ENCODE results near the gene ODAD2.

The ODAD2 gene

DNA sequence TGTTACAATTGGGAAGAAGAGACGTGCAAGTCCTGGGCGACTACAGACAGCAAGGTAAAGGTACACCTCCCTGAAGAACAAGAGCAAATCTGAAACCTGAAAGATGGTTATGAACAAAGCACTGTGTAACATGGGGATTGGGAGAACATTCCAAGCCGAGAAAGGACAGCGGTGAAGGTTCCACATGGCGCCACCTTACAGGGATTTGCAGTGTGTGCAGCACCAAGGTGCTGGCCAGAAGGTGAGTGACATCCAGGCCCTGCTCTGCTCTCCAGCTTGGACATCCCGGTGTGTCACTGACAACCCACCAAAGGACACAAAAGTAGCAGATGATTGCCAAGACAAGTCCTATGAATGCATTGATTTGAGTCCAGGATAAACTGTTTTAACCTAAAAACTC, 165.1 kb downstream of the ODAD2 start:
- no peak for DNase-seq

DNA sequence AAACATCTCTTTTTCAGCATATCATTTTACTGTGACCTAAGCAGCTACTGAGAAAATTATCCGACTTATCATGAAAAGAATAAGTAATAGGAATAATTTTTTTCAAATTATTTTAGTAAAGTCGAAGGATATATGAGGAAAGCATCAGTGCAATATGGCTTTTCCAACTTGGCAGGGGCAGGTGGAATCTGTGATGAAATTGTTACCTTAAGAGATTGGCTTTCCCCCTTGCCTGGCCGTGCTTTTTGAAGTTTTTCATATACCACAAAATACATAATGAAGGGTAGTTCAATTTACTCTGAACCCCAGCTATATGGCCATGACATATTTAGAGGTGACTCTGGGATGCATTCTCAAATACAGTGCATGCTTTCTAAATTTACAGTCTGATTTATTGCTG, 166.1 kb downstream of the ODAD2 start:
- no peak for DNase-seq

DNA sequence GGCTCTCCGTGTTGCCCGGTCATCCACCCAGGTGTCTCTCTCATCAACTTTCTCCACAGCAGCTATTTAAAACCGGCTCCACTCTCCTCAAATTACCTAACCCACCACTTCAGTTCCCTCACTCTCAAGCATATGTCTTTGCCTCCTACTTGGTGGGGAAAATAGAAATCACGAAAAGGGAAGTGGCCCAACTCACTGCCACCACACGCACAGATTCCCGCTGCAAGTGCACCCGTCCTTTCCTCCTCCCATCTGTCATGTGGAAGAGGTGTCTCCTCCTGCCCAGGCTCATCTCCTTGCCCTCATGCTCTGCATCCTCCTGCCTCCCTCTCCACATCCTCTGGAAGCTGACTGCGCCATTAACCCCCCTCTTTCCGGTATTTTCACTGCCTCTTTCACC, 172.5 kb downstream of the ODAD2 start:
- DNase-seq: no peak

DNA sequence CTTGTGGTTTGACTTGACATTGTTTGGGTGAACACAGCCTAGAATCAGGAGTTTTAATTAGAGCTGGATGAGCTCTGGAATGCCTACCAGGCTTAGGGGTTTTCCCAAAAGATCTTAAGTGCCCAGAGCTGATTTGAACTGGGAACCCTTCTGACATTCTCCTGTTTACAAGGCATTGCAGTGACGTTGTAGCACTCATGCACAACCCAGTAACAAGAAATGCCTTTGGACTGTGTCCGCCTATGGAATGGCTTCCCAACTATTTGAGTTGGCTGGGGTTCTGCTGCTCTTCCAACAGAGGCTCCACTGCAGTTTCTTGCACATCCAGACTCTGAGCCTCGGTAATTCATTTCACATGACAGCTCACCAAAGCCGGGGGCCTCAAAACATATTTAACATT, 176.6 kb downstream of the ODAD2 start:
- peak; percentile 59 for DNase-seq

DNA sequence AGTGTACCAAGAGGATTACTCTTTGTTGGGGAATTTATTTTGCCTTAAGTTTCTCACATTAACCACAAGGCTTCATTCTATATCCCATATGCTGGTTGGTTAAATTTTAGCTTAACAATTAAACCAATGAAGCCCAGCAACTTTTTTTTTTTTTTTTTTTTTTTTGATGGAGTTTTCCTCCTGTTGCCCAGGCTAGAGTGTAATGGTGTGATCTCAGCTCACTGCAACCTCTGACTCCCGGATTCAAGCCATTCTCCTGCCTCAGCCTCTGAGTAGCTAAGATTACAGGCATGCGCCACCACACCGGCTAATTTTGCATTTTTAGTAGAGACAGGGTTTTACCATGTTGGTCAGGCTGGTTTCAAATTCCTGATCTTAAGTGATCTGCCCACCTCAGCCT, 178.2 kb downstream of the ODAD2 start:
- DNase-seq: no peak

DNA sequence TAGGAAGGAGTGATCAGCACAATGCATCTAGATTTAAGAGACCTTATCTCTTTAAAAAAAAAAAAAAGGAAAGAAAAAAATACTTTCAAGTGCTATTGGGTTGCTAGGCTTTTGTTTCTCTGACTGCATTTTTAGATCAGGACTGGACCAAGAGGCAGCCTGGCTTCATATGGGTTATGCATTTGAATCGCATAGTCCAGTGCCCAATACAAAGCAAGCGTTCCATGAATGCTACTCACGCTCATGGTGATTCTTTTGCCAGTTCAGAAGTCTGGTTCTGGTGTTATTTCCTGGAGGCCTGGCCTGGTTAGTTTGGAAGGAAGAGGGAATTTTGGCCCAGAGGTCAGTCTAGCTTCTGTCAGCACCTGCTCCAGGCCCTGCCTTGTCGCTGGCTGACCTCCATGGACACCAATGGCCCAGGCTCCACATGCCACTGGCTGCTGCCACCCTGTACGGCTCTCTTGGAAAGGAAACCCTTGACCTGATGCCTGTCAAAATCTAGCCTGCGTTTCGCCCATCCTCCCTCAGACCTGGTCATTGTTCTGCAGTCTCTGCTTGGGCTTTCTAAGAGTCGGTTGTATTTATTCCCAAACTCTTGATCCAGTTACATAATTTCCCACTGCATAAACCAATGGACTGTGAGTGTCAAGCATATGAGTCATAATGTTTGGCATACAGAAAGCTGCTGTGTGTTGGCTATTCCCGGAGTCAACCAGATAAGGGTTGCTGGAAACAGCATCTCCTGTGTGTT, 178.9 kb downstream of the ODAD2 start:
- DNase-seq: no peak

DNA sequence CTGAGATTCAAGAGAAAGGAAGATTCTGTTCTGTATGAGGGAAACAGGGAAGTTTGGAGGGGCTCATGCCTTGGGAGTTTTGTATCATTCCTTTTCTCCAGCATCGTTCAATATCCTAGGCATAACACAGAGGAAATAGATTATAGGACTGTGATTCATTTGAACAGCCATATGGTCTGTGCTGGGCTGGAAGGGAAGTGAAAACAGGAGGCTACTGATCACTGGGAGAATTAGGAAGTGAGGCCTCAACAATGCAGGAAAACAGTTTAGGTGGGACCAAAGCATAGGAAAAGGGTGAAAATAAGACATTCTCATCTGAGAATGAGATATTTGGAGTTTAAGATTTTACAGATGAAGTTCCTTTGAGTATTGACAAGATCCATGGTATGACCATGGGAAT, 182.6 kb downstream of the ODAD2 start:
- no peak for DNase-seq

DNA sequence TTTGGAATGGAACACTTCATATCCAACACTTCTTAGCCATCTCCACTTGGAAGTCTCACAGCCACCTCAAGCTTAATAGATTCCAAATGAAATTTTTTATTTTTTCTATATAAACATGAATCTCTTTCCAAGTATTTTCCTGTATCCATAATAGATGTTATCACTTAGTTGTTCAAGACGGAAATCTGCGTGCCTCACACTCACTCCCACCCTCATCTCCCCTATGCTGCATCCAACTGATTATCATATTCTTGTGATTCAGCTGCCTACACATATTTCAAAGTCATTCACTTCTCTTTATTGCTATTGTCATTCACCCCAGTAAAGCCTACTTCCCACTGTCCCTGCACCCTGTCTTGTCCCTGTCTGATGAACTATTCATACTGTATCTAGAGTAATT, 183.0 kb downstream of the ODAD2 start:
- no peak for DNase-seq

DNA sequence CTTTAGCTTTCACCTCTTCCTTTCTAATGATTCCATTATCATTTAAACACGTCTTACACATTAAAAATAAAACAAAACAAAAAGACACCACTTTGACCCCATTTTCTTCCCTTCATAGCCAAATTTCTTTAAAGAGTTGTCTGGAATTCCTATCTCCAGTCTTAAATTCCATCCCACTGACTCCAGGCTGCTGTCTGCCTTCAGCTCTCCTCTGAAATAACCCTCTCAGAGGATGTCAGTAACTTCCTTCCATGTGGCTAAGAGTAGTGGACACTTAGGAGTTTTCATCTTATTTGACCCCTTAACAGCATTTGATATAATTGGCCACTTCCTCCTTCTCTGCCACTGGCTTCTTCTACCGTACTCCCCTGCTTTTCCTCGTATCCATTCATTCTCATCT, 183.6 kb downstream of the ODAD2 start:
- no peak for DNase-seq

DNA sequence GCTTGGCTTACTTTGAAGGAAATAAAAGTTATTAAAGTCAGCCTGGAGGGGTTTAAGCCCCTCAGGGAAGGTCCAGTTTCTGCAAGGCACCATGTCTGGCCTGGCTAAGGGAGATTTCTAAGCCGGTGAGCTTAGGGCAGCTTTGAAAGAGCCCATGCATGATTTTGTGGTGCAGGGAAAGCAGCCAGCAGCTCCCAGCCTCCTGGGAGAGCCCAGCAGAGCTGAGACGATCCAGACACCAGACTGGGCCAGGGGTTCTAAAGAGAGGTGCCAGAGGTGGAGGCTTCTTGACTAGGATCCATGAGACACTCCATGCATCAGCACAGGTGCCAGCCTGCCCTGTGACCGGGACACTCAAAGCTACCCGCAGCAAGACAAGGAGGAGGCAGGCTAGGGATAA, 193.7 kb downstream of the ODAD2 start:
- no peak for DNase-seq

DNA sequence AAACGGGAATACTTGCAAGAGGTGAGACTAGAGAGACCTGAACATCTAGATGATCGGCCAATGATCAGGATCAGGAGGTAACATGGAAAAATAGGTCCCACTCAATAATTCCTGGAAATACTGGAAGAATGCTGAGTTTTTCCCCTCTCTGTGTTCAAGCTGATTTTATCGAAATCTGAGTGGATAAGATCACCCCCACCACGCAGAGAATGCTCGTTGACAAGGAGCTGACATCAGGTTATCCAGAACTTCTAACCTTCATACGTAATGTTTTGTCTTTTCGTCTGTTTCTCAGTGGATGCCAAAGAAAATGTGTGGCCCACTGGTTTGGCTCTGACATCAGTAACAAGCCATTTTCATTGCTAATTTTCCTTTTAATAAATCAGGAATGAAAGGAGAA, 194.7 kb downstream of the ODAD2 start:
- no peak for DNase-seq

DNA sequence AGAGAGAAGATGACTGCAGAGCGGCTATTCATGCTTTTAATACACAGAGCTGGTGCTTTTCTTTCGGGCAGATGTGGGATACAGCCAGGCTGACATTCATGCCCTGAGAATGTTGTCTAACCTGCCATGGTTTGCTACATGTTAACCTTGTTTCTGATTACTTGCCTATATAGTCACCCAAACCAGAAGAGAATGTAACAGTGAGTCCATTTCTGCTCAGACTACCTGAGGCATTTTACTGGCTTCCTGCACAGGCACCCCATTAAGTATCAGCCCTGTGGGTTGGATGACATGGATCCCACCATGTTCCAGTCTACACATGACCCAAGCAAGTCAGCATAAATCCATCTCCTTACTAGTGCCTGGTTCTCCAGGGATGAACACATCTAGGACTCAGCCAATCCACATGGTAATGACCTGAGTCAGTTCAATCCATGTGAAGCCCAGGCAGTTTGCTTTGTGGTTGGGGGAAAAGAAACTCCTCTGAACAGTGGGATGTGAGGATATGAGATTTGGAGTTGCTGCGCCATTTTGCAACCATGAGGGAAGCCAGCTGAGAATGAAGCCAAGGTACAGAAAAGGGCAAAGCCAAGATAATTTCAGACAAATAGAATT, 197.6 kb downstream of the ODAD2 start:
- no peak for DNase-seq

DNA sequence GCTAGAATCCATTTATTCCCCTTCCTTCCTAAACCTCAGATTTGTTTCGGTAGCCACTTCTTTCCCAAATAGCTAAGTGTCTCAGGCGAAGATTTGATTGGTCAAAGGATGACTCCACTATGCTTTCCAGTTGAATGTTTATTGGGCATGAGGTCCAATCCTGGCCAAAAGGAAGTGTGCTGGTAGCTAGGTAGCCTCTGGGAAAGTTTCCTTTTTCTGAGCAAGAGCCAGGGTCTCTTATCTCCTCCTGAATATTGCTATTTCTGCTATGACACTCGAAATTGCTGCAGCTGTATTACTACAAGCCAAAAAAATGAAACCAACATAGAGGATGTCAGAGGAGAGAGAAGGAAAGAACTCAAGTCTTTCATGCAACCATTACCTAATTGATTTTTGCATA, 199.8 kb downstream of the ODAD2 start:
- no peak for DNase-seq

DNA sequence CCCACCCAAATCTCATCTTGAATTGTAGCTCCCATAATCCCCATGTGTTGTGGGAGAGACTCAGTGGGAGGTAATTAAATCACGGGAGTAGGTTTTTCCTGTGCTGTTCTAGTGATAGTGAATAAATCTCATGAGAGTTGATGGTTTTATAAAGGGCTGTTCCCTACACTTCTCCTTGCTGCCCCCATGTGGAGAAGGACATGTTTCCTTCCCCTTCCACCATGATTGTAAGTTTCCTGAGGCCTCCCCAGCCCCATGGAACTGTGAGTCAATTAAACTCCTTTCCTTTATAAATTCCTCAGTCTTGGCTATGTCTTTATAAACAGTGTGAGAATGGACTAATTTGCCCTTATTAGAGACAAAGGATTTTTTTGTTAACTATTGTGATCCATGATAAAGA, 204.7 kb downstream of the ODAD2 start:
- DNase-seq: no peak

DNA sequence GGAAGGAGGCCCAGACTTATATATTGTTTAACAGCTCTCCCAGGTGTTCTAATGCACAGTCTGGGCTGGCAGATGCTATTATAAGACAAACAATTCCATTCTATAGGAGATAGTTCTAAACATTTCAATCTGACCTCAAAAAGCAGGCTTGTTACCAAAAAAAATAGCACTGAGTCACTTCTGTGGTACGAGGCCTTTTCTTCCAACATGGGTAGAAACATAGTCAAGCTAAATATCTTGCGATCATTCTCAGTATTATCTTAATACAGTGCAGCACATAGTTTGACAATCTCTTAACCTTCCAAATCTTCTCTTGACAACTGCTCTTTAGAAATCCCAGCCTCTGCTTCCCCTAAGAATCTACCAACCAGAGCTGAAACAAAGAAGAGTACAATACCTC, 206.7 kb downstream of the ODAD2 start:
- no peak for DNase-seq

DNA sequence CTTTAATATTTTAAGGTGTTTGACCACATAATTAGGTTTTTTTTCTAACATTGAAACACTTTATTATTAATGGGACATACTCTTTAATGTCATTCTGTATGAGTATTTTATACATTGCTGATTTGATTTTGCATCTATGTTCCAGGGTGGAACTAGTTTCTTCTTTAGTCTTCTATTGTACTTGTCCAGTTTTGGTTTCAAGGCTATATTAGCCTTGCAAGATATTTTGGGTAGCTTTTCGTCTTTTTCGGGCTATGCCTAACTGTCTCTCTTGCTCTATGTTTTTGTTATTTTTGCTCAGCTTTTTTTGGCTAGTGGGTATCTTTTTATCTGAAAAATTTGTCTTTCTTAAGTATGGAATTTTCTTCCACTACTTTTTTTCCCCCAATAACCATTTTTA, 214.6 kb downstream of the ODAD2 start:
- no peak for DNase-seq

DNA sequence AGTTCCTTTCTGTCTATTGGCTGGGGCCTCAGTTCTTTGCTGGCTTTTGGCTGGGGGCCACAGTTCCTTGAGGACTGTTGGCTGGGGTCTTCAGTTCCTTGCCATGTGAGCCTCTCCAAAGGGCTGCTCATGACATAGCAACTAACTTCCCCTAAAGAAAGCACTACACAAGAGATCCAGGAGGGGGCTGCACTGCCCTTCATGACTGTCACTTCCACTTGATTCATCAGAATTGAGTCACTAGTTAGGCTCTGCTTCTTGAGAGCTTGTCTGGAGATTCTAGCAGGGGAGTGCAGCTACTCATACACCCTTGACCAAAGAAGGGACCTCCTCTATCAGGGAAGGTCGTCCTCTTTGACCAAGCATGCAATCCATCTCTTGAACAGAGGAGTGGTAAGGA, 215.2 kb downstream of the ODAD2 start:
- DNase-seq: no peak

DNA sequence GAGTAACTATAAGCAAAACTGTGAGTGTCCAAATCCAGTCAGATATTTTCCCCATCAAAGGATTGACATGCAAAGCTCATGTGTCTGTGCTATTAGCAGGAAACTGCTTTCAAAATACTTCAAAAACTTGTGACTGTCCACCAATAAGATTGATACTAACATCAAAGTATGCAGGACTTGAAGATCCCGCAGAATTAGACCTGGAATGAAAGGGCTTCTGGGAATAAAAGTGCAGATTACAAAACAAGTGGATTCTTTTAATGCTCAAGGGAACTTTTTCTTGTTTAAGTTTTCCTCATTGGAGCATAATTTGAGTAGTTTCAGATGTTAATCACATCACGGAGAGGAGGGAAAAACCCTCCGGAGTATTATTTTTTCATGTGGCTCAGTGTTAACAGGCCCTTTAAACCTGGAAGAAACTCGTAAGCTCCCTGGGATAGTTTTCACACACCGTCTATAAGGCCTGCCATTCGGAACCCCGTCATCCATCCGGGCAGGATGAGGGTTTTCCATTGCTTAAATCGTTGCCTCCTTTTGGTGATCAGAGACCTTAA, 219.3 kb downstream of the ODAD2 start:
- DNase-seq: no peak

DNA sequence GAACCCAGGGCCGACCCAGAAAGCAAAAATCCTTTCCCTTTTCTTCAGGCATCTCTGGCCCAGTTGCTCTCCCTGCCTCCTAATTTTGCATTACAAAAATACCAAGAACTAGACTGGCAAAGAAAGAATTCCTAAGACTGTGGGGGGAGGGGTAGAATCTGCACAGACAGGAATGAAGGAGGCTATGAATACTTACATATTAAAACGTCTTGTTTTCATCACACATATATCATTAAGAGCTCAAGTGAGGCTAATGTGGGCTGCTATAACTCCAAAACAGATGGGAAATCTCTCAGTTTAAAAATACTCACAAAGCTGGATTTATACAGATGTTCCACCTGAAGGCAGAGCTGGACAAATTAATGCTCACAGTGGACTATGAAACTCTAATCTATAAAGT, 224.0 kb downstream of the ODAD2 start:
- no peak for DNase-seq

DNA sequence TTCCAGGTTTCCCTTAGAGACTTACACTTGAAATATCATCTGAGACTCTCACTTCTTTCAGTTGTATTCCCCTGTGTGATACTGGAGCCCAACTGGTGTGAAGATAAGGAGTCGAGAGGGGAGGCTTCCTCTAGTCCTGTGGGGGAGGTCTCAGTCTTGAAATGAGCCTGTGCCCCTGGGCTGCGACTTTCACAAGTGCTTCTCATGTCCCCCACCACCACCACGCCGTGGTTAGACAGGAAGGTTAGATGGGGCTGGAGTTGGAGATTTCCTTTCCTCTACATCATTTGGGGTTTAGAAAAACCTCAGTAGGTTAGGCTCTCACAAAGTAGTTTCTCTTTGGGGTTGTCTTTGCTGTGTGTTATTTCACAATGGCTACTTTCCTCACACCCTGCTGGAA, 227.6 kb downstream of the ODAD2 start:
- DNase-seq: no peak

DNA sequence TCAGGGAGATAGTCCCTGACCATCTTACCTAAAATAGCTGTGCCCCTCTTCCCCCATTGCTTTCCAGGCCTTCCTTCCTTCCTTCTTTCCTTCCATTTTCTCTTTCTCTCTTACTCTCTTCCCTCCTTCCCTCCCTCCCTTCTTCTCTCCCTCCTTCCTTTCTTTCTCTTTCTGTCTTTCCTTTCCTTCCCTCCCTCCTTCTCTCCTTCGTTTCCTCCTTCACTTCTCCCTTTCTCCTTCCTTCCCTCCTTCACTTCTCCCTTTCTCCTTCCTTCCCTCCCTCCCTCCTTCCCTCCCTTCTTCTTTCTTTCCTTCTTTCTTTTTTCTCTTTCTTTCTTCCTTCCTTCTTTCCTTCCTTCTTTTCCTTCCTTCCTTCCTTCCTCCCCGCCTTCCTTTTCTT, 228.7 kb downstream of the ODAD2 start:
- DNase-seq: no peak

Data from eye (tissue), 1 donor.